Hepatocyte (in vitro differentiated cells): ENCODE data around the gene ACTR3C.

Experiments used
- CTCF ChIP-seq: fragments of 200-600 bp; sonication (generic); IDR thresholded peaks from 2 replicates; pipeline ENCODE4 v1.5.1; 2016; ENCODE audit warnings: antibody characterized with exemption, mild to moderate bottlenecking; ENCODE audit not compliant: poor library complexity
- EZH2 ChIP-seq: fragments of 200-600 bp; sonication (generic); IDR thresholded peaks from 2 replicates; pipeline ENCODE4 v1.6.1; 2016; ENCODE audit warnings: antibody characterized with exemption, mild to moderate bottlenecking, borderline replicate concordance

GRCh38 chr7:150368884-150369747, 45.8 kb upstream of the ACTR3C start:
- TF ChIP-seq CTCF (no peak), EZH2 (no peak)
